Measurements from ENCODE around the gene TRRAP. TPM values are rescaled to one million over a fixed set of nuclear protein-coding genes. Genes with fewer than 3 reads are reported as not detected.
"Not testable (repeated sequence)": the region's sequence is repeated elsewhere in the genome, so short reads cannot be mapped to it uniquely, and the experiment has no call there.

Gene TRRAP
- polyA plus RNA-seq, 1 donor from 2014 or later, result 10.2 TPM

- no peak overlapping the region for H3K27ac Mint-ChIP-seq
- no peak overlapping the region for H3K4me3 Mint-ChIP-seq
- H3K4me1 Mint-ChIP-seq, result peaks cover 0 to 3% (median 0%) of the 10 kb centered on the region in 3 donors
- no peaks in the 10 kb centered on the region for H3K27me3 Mint-ChIP-seq
- no peaks in the 10 kb centered on the region for H3K36me3 Mint-ChIP-seq
- no peaks in the 10 kb centered on the region for H3K9me3 Mint-ChIP-seq
Observed at GRCh38 chr7:99032928-99033327, 154.6 kb downstream of the TRRAP start.

- Mint-ChIP-seq H3K36me3 (no peaks in the 10 kb centered on the region), H3K9me3 (no peaks in the 10 kb centered on the region), H3K4me1 (peaks cover 0 to 3% (median 0%) of the 10 kb centered on the region in 3 donors), H3K27ac (no peak overlapping the region), H3K4me3 (no peak overlapping the region), H3K27me3 (no peaks in the 10 kb centered on the region)
Observed at GRCh38 chr7:99033765-99034164, 155.4 kb downstream of the TRRAP start.

GRCh38 chr7:99034932-99035722 is 156.8 kb downstream of the TRRAP start:
- Mint-ChIP-seq H3K36me3 (no peaks in the 10 kb centered on the region), H3K27me3 (no peaks in the 10 kb centered on the region), H3K27ac (peak overlapping the region in 1 of 3 donors; percentile 42), H3K4me3 (no peak overlapping the region), H3K9me3 (no peaks in the 10 kb centered on the region), H3K4me1 (peaks cover 0 to 3% (median under 1%) of the 10 kb centered on the region in 3 donors)

GRCh38 chr7:99035723-99036545 is 157.6 kb downstream of the TRRAP start:
- peaks cover 0 to 6% (median 3%) of the 10 kb centered on the region in 3 donors for H3K4me1 Mint-ChIP-seq
- H3K27ac Mint-ChIP-seq, result peak overlapping the region in 1 of 3 donors; percentile 42
- no peaks in the 10 kb centered on the region for H3K9me3 Mint-ChIP-seq
- peak overlapping the region in 1 of 4 donors; percentile 68 for H3K4me3 Mint-ChIP-seq
- no peaks in the 10 kb centered on the region for H3K36me3 Mint-ChIP-seq
- no peaks in the 10 kb centered on the region for H3K27me3 Mint-ChIP-seq

GRCh38 chr7:99036546-99037111 is 158.3 kb downstream of the TRRAP start:
- Mint-ChIP-seq H3K27ac (peak overlapping the region in 1 of 3 donors; percentile 42), H3K9me3 (no peaks in the 10 kb centered on the region), H3K4me3 (peak overlapping the region in 1 of 4 donors; percentile 68), H3K27me3 (no peaks in the 10 kb centered on the region), H3K36me3 (no peaks in the 10 kb centered on the region), H3K4me1 (peaks cover 0 to 6% (median 3%) of the 10 kb centered on the region in 3 donors)

GRCh38 chr7:99037327-99037940 is 159.1 kb downstream of the TRRAP start:
- Mint-ChIP-seq H3K36me3 (no peaks in the 10 kb centered on the region), H3K4me1 (peaks cover 0 to 6% (median 3%) of the 10 kb centered on the region in 3 donors), H3K27me3 (no peaks in the 10 kb centered on the region), H3K4me3 (no peak overlapping the region), H3K9me3 (no peaks in the 10 kb centered on the region), H3K27ac (no peak overlapping the region)

GRCh38 chr7:99038086-99038855 is 159.9 kb downstream of the TRRAP start:
- Mint-ChIP-seq H3K4me1 (peaks cover 0 to 6% (median 3%) of the 10 kb centered on the region in 3 donors), H3K4me3 (no peak overlapping the region), H3K9me3 (no peaks in the 10 kb centered on the region), H3K27ac (peak overlapping the region in 2 of 3 donors; percentile 53 to 61), H3K36me3 (no peaks in the 10 kb centered on the region), H3K27me3 (no peaks in the 10 kb centered on the region)

GRCh38 chr7:99039384-99039891 is 161.1 kb downstream of the TRRAP start:
- Mint-ChIP-seq H3K36me3 (no peaks in the 10 kb centered on the region), H3K27me3 (no peaks in the 10 kb centered on the region)

GRCh38 chr7:99040104-99040958 is 162.0 kb downstream of the TRRAP start:
- H3K4me1 Mint-ChIP-seq, result peaks cover 0 to 6% (median 3%) of the 10 kb centered on the region in 3 donors
- H3K27me3 Mint-ChIP-seq, result no peaks in the 10 kb centered on the region
- H3K27ac Mint-ChIP-seq, result peak overlapping the region in 1 of 3 donors; percentile 86
- H3K4me3 Mint-ChIP-seq, result no peak overlapping the region
- no peaks in the 10 kb centered on the region for H3K9me3 Mint-ChIP-seq
- no peaks in the 10 kb centered on the region for H3K36me3 Mint-ChIP-seq

More at GRCh38 chr7:99039384-99039891, 161.1 kb downstream of the TRRAP start:
- H3K27ac Mint-ChIP-seq, result no peak overlapping the region
- no peaks in the 10 kb centered on the region for H3K9me3 Mint-ChIP-seq
- peaks cover 0 to 6% (median 3%) of the 10 kb centered on the region in 3 donors for H3K4me1 Mint-ChIP-seq
- no peak overlapping the region for H3K4me3 Mint-ChIP-seq

GRCh38 chr7:99041526-99041925 is 163.2 kb downstream of the TRRAP start:
- Mint-ChIP-seq H3K36me3 (no peaks in the 10 kb centered on the region), H3K27ac (no peak overlapping the region)

GRCh38 chr7:99042957-99043356 is 164.6 kb downstream of the TRRAP start:
- H3K4me3 Mint-ChIP-seq, result no peak overlapping the region
- no peaks in the 10 kb centered on the region for H3K27me3 Mint-ChIP-seq
- H3K4me1 Mint-ChIP-seq, result peaks cover 0 to 6% (median 1%) of the 10 kb centered on the region in 3 donors
- no peaks in the 10 kb centered on the region for H3K36me3 Mint-ChIP-seq
- H3K9me3 Mint-ChIP-seq, result no peaks in the 10 kb centered on the region
- no peak overlapping the region for H3K27ac Mint-ChIP-seq

More at GRCh38 chr7:99041526-99041925, 163.2 kb downstream of the TRRAP start:
- Mint-ChIP-seq H3K4me1 (peaks cover 0 to 6% (median 0%) of the 10 kb centered on the region in 3 donors), H3K27me3 (no peaks in the 10 kb centered on the region), H3K9me3 (no peaks in the 10 kb centered on the region), H3K4me3 (no peak overlapping the region)

GRCh38 chr7:99044858-99045257 is 166.5 kb downstream of the TRRAP start:
- peak overlapping the region in 1 of 3 donors; percentile 74 for H3K27ac Mint-ChIP-seq
- not testable (repeated sequence) for H3K4me1 Mint-ChIP-seq, H3K27me3 Mint-ChIP-seq, H3K9me3 Mint-ChIP-seq, H3K36me3 Mint-ChIP-seq, H3K4me3 Mint-ChIP-seq

- H3K4me3 Mint-ChIP-seq, H3K27me3 Mint-ChIP-seq, H3K9me3 Mint-ChIP-seq, H3K27ac Mint-ChIP-seq, H3K4me1 Mint-ChIP-seq, H3K36me3 Mint-ChIP-seq: not testable (repeated sequence)
Observed at GRCh38 chr7:99046262-99046661, 167.9 kb downstream of the TRRAP start.

All from IgD-negative memory B cell (primary cell).